Stimulated activated CD4-positive, alpha-beta T cell treated with anti-CD3 and anti-CD28 coated beads, TNF-alpha, amount 100 ng/mL, for 1 hour (primary cell): ENCODE measurements around the gene SH2D3C.

Experiments used
- DNase-seq, 3 donors: peaks; one replicate each; pipeline ENCODE4 v3.0.0-alpha.2; 2020; ENCODE audit warnings: low read depth in 3 of 3, low spot score in 1 of 3

The SH2D3C gene

DNA sequence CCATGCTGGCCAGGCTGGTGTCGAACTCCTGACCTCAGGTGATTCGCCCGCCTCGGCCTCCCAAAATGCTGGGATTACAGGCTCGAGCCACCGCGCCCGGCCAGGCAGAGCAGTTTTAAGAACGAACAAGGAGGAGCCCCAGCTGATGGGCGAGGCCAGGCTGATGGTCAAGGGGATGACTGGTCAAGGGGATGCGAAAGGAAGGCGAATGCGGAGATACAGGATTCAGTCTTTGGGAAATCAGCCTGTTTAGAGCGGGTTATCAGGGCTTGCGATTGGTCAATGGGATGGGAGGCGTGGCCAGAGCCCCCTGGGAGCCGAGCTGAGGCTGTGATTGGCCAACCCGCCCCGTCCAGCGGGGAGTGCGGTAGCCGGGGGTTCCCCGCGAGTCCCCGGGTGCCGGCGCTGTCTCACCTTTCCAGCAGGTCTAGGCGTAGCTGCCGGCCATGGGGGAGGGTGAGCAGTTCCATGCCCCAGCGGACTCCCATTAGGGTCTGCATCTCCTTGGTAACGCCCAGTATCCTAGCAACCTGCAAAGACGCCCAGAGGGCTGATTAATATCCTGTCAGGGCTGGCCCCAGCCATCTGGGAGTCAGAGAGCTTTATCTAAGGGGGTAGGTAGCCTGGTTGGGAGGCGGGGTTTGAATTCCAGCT, 35.9 kb downstream of the SH2D3C start:
- DNase-seq, result no peak

DNA sequence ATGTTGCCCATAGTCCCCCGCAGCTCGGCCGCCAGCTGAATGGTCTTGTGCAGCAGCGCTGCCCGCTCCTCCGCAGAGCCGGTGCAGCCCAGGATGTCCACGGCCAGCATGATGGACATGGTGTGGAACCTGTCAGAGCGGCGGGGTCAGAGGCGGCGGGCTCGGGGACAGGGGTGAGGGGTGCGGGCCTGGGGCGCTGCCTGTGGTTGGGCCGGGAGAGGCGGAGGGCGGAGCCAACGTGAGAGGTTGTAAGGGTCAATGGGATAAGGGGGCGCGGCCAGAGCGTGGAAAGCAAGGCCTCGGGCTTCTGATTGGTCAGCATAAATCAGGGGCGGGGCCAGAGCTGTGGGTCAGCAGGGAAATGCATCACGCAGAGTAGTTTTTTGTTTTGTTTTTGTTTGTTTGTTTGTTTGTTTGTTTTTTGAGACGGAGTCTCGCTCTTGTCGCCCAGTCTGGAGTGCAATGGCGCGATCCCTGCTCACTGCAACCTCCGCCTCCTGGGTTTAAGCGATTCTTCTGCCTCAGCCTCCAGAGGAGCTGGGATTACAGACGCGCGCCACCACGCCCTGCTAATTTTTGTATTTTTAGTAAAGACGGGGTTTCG, 36.5 kb downstream of the SH2D3C start:
- no peak for DNase-seq

DNA sequence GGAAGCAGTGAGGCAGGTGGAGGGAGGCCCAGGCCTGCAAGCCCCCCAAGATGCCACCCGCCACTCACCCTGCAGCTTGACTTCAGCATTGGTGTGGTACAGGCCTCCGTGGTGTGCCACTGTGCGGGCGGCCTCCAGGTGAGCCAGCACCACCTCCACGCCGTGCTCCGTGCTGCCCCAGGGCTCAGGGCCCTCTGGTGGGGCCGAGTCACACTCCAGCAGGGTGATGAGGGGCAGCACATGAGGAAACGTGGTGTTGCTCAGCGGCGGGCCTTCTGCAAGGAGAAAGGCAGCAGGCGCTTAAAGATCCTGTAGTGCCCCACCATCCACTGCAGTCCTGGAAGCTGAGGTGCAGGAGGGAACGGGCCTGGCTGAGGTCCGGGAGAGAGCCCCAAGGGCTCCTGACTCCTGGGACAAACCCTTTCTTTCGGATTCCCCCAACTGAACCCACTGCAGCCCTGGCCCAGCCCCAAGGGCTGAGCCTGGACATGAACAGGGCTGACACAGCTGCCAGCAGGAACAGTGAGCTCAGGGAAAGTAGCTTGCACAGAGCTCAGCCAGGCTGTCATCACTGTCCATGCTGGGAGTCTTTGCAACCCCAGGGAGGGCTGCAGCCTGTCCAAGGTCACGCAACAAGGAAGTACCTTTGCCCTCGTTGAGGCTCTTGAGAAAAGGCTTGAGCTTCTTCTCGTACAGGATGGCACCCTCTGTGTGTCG, 38.7 kb downstream of the SH2D3C start:
- DNase-seq, result no peak

DNA sequence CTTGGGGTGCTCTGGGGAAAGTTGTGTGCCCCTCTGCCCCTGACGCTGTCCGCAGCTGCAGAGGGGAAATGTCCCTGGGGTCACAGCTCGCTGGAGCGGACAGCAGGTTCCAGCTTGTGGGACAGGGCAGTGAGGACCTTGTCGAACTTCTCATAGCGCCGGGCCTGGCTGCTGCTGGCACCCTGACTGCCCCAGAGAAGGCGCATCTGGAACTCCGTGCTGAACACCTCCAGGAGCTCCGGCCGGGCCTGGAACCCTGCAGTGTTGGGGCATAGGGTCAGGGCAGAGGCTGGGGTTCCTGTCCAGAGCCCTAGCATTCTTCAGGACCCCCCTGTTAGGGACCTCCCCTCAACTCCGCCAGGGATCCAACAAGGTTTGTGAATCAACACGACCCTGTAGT, 39.8 kb downstream of the SH2D3C start:
- DNase-seq, result no peak

DNA sequence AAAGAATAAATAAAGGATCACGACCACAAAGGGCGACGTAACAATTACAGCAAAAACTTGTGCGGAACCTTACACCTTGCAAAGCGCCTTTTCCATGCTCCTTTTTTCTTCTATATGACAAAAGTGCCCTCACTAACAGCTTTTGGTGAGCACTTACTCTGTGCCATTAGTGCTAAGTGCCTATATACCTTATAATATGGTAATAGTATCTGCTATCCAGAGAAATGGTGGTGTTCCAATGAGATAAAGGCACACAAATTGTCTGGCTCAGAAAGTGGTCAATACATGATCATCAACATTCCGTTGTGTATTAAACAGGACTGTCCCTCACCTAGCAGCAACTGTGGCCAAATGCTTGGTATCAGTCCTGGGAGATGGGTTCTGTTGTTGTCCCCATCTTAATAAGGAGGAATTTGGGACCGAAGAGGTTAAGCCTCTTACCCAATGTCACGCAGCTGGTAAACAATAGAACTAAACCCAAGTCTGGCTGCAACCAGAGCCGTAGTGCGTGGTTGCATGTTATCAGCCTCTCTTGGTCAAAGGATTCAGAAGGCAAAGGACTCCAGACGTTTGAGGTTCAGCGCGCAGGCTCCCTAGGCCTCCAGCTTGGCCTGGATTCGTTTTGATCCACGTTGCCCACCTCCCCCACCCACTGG, 42.8 kb downstream of the SH2D3C start:
- DNase-seq, result no peak

DNA sequence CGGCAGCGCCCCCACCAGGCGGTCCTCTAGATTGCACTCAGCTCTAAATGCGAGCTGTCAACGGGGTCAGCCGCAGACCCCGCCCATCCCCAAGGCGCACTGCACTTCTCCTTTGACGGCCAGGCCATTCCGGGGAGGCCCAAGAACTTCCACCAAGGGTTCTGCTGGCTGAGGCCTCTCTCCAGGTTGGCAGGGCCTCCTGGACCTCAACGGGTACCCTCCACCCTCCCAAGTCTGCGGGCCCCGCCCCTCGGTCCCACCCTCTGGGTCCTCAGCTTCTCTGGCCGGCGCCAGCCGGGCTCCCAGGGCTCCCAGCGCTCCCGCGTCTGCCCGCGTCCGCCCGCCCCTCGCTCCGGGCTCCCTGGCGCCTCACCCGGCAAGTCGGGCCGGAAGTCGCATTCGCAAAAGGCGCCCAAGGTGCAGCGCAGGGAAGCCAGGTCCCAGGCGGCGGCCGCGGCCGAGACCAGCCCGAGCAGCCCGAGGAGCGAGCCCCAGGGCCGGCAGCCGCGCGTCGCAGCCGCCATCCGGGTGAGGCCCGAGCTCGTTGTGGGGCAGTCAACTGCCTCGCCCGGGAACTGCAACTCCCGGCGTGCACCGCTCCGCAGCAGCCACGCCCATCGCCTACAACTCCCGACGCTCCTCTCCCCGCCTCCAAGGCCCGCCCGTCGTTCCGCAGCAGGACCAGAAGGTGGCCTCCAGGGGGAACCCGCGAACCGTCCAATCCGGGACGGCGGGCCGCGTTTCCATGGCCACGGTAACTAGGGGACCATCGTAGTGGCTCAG, 43.5 kb downstream of the SH2D3C start, which contains the start of gene TOR2A:
TSS of gene TOR2A (minus strand) at position 548 of the 783 bp plus-strand sequence. CDS start at position 524, 24 bp downstream.
- peak; percentile 95 to 96 (median 95) for DNase-seq

DNA sequence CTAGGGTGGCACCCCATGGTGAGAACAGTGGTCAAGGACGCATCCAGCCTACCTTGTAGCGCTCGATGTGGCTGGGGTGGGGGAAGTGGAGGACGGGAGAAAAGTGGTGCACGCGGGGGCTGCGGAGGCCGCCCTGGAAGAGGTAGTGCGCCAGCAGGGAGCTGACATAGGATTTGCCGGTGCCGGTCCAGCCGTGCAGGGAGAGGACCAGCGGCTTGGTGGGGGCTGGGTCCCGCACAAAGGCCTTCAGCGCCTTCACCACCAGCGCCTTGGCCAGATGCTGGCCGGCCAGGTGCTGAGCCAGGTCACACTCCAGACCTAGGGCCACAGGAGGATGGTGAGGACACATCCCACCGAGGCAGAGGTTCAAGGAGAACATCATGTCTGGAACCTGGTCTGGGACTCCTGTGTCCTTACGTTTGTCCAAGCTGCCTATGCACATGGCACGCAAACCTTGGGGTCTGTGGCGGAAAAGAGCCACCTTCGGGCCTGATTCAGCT, 44.2 kb downstream of the SH2D3C start:
- no peak for DNase-seq

DNA sequence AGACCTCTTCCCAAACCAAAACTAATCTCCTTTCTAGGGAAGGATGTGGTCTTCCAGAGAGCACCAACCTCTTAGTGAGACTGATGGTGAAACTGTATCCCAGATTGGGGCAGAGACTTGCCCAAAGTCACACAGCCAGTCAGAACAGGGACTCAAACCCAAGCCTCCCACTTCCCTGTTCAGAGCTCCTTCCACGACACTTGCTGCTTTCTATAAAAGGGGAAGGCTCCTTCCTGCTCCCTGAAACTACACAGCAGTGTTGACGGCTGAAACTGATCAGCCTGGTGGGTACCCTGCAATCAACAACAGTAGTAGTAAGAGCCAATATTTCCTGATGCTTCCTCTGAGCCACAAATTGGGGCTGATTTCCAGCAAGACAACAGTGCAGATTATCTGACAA, 44.9 kb downstream of the SH2D3C start:
- no peak for DNase-seq

DNA sequence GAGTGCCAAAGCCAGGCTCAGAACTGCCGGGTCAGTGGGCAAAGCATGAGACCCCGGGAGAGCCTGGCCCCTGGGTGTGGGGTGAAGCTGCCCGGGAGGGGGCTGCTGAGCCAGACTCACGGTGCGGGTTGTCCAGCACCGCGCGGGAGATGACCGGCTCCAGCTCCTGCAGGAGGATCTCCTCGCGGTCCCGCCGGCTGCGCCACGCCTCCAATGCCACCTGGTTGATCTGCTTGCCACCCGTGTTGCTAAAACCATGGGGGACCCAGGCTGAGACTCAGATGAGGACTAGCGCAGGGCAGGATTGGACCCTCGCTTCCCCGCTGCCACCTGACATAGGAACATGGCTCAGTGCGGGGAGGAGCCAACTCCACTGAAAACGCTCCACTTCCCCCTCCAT, 46.0 kb downstream of the SH2D3C start:
- DNase-seq, result no peak

DNA sequence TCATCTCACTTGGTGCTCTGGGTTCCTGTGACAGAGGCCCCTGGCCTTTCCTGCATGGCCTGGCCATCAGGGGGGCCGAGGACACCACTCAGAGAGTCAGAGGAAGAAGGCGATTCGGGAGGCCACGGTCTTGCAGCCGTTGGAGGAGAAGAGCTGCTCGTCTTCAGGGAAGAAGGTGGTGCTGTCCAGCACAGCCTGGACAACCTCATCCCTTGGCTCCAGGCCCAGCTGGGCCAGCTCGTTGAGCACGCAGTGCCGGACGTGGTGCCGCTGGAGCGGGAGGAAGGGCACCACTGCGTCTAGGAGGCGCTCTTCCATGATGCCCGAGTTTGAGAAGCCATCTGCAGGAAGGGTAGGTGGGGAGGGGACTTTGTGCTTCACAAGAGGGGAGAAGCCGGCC, 46.5 kb downstream of the SH2D3C start:
- DNase-seq, result no peak

DNA sequence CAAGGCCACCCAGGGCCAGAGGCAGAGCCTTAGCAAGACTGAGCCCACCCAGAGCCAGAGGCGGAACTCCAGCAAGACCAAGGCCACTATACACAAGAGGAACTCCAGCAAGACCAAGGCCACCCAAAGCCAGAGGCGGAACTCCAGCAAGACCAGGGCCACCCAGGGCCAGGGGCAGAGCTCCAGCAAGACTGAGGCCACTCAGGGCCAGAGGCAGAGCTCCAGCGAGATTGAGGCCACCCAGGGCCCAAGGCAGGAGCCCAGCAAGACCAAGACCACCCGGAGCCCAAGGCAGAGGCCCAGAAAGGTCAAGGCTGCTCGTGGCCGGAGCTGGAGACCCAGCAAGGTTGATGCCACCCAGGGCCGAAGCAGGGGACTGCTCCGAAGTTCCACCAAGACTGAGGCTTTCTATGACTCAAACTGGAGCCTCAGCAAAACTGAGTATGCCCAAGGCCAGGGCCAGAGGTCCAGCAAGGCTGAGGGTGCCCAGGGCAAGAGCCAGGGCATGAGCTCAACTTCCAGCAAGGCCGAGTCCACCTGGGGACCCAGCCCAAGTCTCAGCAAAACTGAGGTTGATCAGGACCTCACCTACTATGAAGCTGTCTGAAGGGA, 47.6 kb downstream of the SH2D3C start:
- no peak for DNase-seq

DNA sequence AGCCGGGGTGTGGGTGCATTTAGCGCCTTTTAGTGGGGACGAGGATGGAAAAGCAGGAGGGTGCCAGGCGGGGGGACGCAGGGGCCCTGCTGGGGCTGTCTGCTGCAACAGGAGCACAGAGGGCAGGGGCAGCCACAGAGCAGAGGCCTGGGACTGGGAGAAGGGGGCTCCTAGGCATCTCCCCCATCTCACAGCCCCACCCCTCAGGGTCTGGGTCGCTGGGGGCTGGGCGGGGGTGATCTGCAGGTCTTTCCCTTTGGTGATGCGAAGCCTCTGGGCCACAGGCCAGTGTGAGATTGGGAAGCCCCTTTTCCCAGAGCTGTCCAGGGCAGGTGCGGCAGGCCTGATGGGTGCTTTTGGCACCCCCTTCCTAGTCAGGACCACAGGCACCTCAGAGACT, 48.2 kb downstream of the SH2D3C start:
- DNase-seq, result no peak

DNA sequence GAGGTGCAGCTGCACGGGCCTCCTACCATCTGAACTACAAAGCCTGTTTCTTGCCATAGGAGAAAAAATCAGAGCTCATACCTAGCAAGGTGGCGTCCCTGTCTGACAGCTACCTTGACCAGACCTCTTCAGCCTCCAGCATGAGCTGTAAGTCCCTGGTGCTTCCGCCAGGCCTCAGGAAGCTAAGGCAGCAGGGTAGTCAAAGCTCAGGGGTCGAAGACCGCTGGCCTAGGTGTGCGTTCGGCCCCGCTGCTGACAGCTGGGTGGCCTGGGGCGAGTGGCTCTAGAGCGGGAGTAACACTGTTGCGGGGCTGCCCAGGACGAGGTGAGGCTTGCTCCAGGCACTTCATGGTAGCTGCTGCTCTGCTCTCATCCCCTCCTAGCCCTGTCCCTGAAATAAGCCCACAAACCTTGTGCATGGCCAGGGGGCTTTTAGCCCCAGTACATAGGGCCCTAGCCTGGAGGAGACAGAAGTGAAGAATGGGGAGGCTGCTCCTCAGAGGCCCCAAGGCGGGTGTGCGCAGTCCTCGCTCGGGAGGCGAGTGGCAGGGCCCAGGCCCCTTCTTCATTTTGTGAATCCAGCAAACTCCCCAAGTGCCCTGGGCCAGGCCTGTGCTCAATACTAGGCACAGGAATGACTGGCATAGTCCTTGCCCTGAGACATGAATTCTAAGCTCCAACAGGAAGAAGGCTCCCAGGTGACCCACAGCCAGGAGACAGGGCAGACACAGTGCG, 48.8 kb downstream of the SH2D3C start:
- no peak for DNase-seq

DNA sequence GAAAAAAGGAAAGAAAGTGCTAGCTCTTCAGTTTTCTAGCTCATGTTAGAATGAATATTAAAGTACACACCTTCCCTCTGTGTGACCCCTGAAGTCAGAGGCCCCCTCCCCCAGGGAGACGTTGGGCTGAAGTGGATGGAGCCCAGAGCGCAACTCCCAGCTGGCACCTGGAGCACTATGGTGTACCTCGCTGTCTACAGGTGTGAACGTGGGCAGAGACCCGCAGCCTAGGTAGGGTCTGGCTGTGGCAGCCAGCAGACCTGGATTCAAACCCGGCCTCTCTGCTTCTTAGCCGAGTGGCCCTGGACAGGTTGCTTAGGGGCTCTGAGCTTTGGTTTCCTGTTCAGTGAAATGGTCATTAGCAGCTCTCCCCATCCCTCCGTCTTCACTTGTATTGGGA, 49.7 kb downstream of the SH2D3C start:
- no peak for DNase-seq

DNA sequence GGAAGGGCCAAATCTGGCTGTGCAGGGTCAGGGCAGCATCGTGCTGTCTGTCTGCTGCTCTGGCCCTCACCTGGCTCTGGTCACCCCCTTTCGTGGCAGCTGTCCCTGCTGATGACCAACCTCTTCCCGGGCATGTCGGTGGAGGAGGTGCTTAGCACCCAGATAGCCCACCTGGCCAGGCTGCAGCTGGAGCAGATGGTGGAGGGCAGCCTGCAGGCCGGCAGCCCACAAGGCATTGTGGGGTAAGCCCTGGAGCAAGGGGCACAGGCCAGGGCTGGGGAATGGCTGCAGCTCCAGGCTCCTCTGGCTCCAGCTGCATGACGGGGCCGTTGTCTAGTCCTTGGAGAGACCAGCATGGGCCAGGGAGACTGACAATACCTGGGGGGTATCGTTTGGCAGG, 51.6 kb downstream of the SH2D3C start:
- DNase-seq, result no peak

DNA sequence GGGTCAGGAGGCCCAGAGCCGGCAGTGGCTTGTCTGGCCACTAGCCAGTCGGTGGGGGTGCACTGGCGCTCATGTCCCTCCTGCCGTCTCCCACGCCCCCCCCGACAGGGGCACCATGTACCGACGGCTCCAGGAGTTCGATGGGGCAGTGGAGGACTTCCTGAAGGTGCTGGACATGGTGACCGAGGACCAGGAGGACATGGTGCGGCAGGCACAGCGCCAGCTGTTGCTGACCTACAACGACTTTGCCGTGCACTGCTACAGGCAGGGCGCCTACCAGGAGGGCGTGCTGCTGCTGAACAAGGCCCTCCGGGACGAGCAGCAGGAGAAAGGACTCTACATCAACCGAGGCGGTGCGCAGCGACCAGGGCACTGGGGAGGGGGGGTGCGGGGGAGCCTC, 54.5 kb downstream of the SH2D3C start:
- DNase-seq, result no peak

DNA sequence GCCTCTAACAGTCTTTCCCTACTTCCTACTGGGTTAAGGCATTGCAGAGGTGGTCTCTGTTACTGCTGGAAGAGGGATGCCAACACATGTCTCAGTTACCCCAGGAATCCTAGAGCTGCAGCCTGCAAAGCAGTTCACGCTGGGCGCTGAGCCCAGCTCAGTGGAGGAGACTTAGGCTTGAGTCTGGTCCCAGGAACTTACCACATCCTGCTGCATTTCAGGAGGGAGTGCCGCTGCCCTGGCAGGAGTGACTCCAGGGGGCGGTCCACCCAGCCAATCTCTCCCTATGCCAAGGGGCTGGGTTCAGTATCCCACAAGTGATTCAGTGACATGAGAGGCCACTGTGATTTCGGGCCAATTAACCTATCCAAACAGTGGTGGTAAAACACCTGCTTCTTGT, 55.0 kb downstream of the SH2D3C start:
- DNase-seq, result no peak

DNA sequence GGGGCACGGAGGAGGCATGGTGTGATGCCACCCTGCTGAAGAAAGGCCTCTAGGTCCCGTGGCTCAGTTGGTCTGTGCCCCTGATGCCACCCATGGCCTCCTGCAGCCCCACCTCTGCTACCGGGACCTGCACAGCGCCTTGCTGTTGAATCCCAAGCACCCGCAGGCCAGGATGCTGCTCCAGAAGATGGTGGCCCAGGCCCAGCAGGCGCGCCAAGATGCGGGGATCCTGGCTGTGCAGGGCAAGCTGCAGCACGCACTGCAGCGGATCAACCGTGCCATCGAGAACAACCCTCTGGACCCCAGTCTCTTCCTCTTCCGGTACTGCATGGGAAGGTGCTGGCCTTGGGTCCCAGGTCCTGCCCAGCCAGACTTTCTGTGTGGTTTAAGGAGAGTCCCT, 55.5 kb downstream of the SH2D3C start:
- DNase-seq, result no peak

DNA sequence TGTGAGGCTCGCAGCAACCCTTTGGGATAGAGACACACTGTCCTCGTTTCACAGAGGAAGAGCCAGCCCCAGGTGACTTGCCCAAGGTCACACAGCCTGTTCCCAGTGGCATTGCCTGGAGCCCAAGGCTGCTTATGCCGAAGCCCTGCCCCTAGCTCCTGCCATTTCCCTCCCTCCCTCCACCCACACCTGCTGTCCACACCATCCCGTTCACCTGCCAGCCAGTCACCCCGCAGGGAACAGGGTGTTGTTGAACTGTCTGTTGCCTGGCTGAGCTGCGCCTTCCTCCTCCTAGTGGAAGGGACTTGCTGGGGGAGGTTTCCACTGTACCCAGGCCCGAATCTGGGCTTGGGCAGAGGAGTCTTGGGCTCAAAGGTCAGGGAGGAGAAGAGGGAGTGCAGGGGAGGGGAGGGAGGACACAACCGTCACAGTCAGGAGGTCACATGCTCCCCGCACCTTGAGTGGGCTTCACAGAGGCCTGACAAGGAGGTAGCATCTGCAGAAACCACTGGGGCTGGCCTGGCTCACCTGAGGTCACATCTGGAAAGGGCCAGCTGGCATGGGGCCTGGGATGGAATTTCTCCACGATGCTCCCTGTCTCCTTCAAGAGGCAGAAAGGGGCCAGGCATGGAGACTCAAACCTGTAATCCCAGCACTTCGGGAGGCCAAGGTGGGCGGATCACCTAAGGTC, 56.3 kb downstream of the SH2D3C start:
- DNase-seq, result no peak
